HEK293 (cell line): ENCODE data around the gene ADAMTSL5.

Source experiments
- CTCF ChIA-PET: fragments of 350-600 bp; formaldehyde crosslinking; extraction: SDS; loops from one replicate; lab custom pipeline; 2021; ENCODE audit warnings: antibody characterized with exemption; lab: Yijun Ruan, JAX
- POLR2A ChIA-PET: fragments of 300-600 bp; formaldehyde crosslinking; extraction: SDS; loops from one replicate; lab custom pipeline; 2020; ENCODE audit warnings: antibody characterized with exemption, inconsistent platforms; lab: Yijun Ruan, JAX
- H3K27ac ChIP-seq: fragments of 200-500 bp; sonication (Bioruptor generic); 2 replicates; pipeline ENCODE4 v1.5.1; 2014; ENCODE audit warnings: low read depth, low read length, control low read depth, inconsistent platforms; ENCODE audit errors: extremely low read depth
- H3K36me3 ChIP-seq, 2 experiments: fragments of 200-500 bp in 1 of 2; sonication (Bioruptor generic) in 1 of 2; 1 replicate in 1 of 2; 2 replicates in 1 of 2; pipeline ENCODE4 v1.5.1; 2014 to 2017; ENCODE audit warnings: inconsistent platforms in 2 of 2, low read length in 2 of 2; ENCODE audit not compliant: control insufficient read depth in 2 of 2, insufficient read depth in 1 of 2
- H3K4me1 ChIP-seq: fragments of 200-500 bp; sonication (Bioruptor generic); 2 replicates; pipeline ENCODE4 v1.5.1; 2014; ENCODE audit warnings: mild to moderate bottlenecking, low read length, inconsistent platforms; ENCODE audit not compliant: control insufficient read depth, insufficient read depth
- H3K4me3 ChIP-seq: 2 replicates; pipeline ENCODE4 v1.5.1; 2011; ENCODE audit warnings: low read depth, mild to moderate bottlenecking, control low read depth, low read length, moderate library complexity
- H3K9me3 ChIP-seq: fragments of 200-500 bp; sonication (Bioruptor generic); 2 replicates; pipeline ENCODE4 v1.5.1; 2014; ENCODE audit warnings: low read depth, low read length, inconsistent platforms; ENCODE audit not compliant: control insufficient read depth, insufficient read depth
- HOXC10 ChIP-seq: sonication (generic); formaldehyde crosslinking; IDR thresholded peaks from 2 replicates; pipeline ENCODE4 v1.8.1; 2023; ENCODE audit warnings: mild to moderate bottlenecking, missing genetic modification reagents
- KLF7 ChIP-seq: fragments of 450-650 bp; formaldehyde crosslinking; IDR thresholded peaks from 2 replicates; pipeline ENCODE4 v1.5.1; 2016; ENCODE audit warnings: missing biosample characterization, missing genetic modification characterization, borderline replicate concordance
- SETDB1 ChIP-seq: IDR thresholded peaks from one replicate; pipeline ENCODE4 v1.6.1; 2017; ENCODE audit warnings: mild to moderate bottlenecking, low read length, moderate library complexity, mixed read lengths; ENCODE audit not compliant: insufficient read length
- ZBTB17 ChIP-seq: fragments of 450-650 bp; formaldehyde crosslinking; IDR thresholded peaks from 2 replicates; pipeline ENCODE4 v1.5.1; 2016; ENCODE audit warnings: missing biosample characterization, missing genetic modification characterization
- ZNF10 ChIP-seq: fragments of 450-650 bp; formaldehyde crosslinking; IDR thresholded peaks from 2 replicates; pipeline ENCODE4 v1.5.1; 2017; ENCODE audit warnings: missing biosample characterization, missing genetic modification characterization
- ZNF2 ChIP-seq: fragments of 450-650 bp; formaldehyde crosslinking; IDR thresholded peaks from 2 replicates; pipeline ENCODE4 v1.5.1; 2016; ENCODE audit warnings: missing biosample characterization, missing genetic modification characterization
- ZNF223 ChIP-seq: fragments of 450-650 bp; formaldehyde crosslinking; IDR thresholded peaks from 2 replicates; pipeline ENCODE4 v1.5.1; 2016; ENCODE audit warnings: missing biosample characterization, missing genetic modification characterization
- ZNF354C ChIP-seq: fragments of 450-650 bp; formaldehyde crosslinking; IDR thresholded peaks from 2 replicates; pipeline ENCODE4 v1.5.1; 2016; ENCODE audit warnings: missing biosample characterization, missing genetic modification characterization, low read depth, borderline replicate concordance
- ZNF433 ChIP-seq: fragments of 450-650 bp; formaldehyde crosslinking; IDR thresholded peaks from 2 replicates; pipeline ENCODE4 v1.5.1; 2016; ENCODE audit warnings: missing biosample characterization, missing genetic modification characterization, low read depth
- ZNF48 ChIP-seq: fragments of 450-650 bp; formaldehyde crosslinking; IDR thresholded peaks from 2 replicates; pipeline ENCODE4 v1.5.1; 2016; ENCODE audit warnings: missing biosample characterization, missing genetic modification characterization
- ZNF555 ChIP-seq: fragments of 450-650 bp; formaldehyde crosslinking; conservative IDR thresholded peaks from 2 replicates; pipeline ENCODE4 v1.5.1; 2017; ENCODE audit warnings: missing biosample characterization, mild to moderate bottlenecking, missing genetic modification characterization, inconsistent platforms
- ZNF629 ChIP-seq: fragments of 450-650 bp; formaldehyde crosslinking; IDR thresholded peaks from 2 replicates; pipeline ENCODE4 v1.5.1; 2017; ENCODE audit warnings: missing biosample characterization, missing genetic modification characterization
- ZNF707 ChIP-seq: fragments of 450-650 bp; formaldehyde crosslinking; IDR thresholded peaks from 2 replicates; pipeline ENCODE4 v1.5.1; 2016; ENCODE audit warnings: missing biosample characterization, missing genetic modification characterization
- ZNF830 ChIP-seq: fragments of 450-650 bp; IDR thresholded peaks from 2 replicates; pipeline ENCODE4 v1.5.0; 2018; ENCODE audit warnings: missing biosample characterization, missing genetic modification characterization, low read depth, mild to moderate bottlenecking, moderate library complexity
- TF ChIP-seq, protein P1 (sequence below): fragments of 450-650 bp; formaldehyde crosslinking; IDR thresholded peaks from 2 replicates; pipeline ENCODE4 v1.5.1; 2016; ENCODE audit warnings: missing biosample characterization, missing genetic modification characterization
- TF ChIP-seq, protein P2 (sequence below): IDR thresholded peaks from 2 replicates; pipeline ENCODE4 v1.6.1; 2011; ENCODE audit warnings: mild to moderate bottlenecking, low read depth, low read length, borderline replicate concordance
- TF ChIP-seq, protein P3 (sequence below): fragments of 450-650 bp; formaldehyde crosslinking; IDR thresholded peaks from 2 replicates; pipeline ENCODE4 v1.5.1; 2017; ENCODE audit warnings: missing biosample characterization, missing genetic modification characterization
- TF ChIP-seq, protein P4 (sequence below): fragments of 450-650 bp; formaldehyde crosslinking; IDR thresholded peaks from 2 replicates; pipeline ENCODE4 v1.5.1; 2017; ENCODE audit warnings: missing biosample characterization, mild to moderate bottlenecking, missing genetic modification characterization, moderate library complexity
- TF ChIP-seq, protein P5 (sequence below): fragments of 450-650 bp; formaldehyde crosslinking; IDR thresholded peaks from 2 replicates; pipeline ENCODE4 v1.5.1; 2016; ENCODE audit warnings: missing biosample characterization, missing genetic modification characterization
- TF ChIP-seq, protein P6 (sequence below): fragments of 450-650 bp; formaldehyde crosslinking; IDR thresholded peaks from 2 replicates; pipeline ENCODE4 v1.5.1; 2016; ENCODE audit warnings: missing biosample characterization, missing genetic modification characterization, borderline replicate concordance

The ADAMTSL5 gene

DNA sequence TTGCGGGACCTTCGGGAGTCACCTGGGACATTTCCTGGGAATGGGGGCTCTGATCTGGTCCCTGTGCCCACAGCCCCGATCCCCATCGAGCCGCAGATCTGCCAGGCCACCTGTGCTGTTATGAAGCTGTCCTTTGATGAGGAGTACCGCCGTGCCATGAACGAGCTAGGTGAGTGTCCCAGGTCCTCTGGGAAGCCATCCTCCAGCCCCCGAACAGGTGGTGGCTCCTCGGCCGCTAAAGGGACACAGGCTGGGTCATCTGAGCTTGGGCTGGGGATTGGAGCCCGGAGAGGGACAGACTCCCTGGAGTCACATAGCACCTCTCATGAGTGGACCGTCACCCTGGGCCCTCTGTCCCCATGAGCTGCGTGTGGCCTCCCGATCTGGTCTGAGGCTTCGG is 54.9 kb downstream of the ADAMTSL5 start:
- TF ChIP-seq SETDB1 (no peak), ZNF223 (tag by site-specific recombination) (no peak), ZNF354C (no peak), KLF7 (tag by site-specific recombination) (no peak), ZNF433 (tag by site-specific recombination) (no peak), ZNF48 (tag by site-specific recombination) (no peak)
- TF ChIP-seq, protein P1, sequence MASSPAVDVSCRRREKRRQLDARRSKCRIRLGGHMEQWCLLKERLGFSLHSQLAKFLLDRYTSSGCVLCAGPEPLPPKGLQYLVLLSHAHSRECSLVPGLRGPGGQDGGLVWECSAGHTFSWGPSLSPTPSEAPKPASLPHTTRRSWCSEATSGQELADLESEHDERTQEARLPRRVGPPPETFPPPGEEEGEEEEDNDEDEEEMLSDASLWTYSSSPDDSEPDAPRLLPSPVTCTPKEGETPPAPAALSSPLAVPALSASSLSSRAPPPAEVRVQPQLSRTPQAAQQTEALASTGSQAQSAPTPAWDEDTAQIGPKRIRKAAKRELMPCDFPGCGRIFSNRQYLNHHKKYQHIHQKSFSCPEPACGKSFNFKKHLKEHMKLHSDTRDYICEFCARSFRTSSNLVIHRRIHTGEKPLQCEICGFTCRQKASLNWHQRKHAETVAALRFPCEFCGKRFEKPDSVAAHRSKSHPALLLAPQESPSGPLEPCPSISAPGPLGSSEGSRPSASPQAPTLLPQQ (tag by site-specific recombination), result no peak
- TF ChIP-seq, protein P2, sequence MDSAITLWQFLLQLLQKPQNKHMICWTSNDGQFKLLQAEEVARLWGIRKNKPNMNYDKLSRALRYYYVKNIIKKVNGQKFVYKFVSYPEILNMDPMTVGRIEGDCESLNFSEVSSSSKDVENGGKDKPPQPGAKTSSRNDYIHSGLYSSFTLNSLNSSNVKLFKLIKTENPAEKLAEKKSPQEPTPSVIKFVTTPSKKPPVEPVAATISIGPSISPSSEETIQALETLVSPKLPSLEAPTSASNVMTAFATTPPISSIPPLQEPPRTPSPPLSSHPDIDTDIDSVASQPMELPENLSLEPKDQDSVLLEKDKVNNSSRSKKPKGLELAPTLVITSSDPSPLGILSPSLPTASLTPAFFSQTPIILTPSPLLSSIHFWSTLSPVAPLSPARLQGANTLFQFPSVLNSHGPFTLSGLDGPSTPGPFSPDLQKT, result no peak
- H3K27ac ChIP-seq, result no peak overlapping the region
- no peaks in the 10 kb centered on the region for H3K4me1 ChIP-seq
- CTCF ChIA-PET, result interaction anchor here (0.6 to 1.4 kb wide), 3 partner anchors 8 to 180 kb away, joined by 3 to 5 read pairs (median 4); no protein-coding TSS in a partner anchor
- H3K4me3 ChIP-seq, result no peak overlapping the region
- POLR2A ChIA-PET, result interaction anchor here (0.6 to 1.4 kb wide), 4 partner anchors 11 to 189 kb away, joined by 3 to 6 read pairs (median 4); partner anchors contain the start of gene CIRBP
- H3K36me3 ChIP-seq, result peaks cover 0 to 16% of the 10 kb centered on the region in 2 experiments; a peak in 1 of 3 replicates
- no peaks in the 10 kb centered on the region for H3K9me3 ChIP-seq

DNA sequence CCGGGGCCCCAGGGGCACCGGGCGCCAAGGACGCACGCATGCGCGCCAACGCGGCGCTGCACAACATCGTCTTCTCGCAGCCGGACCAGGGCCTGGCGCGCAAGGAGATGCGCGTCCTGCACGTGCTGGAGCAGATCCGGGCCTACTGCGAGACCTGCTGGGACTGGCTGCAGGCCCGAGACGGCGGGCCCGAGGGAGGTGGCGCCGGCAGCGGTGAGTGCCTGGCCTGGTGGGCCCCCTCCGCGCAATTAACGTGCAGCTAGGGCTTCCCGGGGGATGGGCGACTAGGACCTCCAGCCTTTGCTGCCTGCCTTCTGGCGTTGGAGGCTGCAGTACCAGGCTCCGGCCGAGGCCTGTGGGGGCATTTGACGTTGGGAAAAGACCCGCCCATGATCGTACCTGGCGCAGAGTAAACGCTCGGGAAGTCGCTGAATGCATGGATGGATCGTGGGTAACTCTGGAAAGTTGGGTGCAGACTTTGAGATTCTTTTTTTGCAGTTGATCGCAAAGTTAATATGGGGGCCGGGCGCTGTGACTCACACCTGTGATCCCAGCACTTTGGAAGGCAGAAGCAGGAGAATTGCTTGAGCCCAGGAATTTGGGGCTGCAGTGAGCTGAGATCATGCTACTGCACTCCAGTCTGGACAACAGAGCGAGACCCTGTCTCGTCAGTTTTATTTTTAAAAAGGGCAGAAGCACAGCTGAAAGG is 55.6 kb downstream of the ADAMTSL5 start:
- no peaks in the 10 kb centered on the region for H3K4me1 ChIP-seq
- POLR2A ChIA-PET, result interaction anchor here (0.6 to 1.4 kb wide), 3 partner anchors 12 to 188 kb away, joined by 4 to 6 read pairs (median 4); partner anchors contain the start of gene CIRBP
- CTCF ChIA-PET, result interaction anchor here (0.6 to 1.4 kb wide), 3 partner anchors 9 to 13 kb away, joined by 3 to 5 read pairs (median 4); no protein-coding TSS in a partner anchor

More for the DNA sequence above, 55.6 kb downstream of the ADAMTSL5 start:
- no peak overlapping the region for H3K27ac ChIP-seq
- H3K4me3 ChIP-seq, result no peak overlapping the region
- peaks cover 0 to 16% of the 10 kb centered on the region in 2 experiments; a peak in 1 of 3 replicates for H3K36me3 ChIP-seq
- no peaks in the 10 kb centered on the region for H3K9me3 ChIP-seq
- no peak for TF ChIP-seq ZNF555 (tag by site-specific recombination)
- TF ChIP-seq ZNF830 (tag by site-specific recombination), result no peak
- no peak for TF ChIP-seq KLF7 (tag by site-specific recombination)
- TF ChIP-seq ZNF10 (tag by site-specific recombination), result no peak
- TF ChIP-seq HOXC10 (CRISPR knock-in tag), result no peak
- no peak for TF ChIP-seq ZNF2 (tag by site-specific recombination)
- TF ChIP-seq ZBTB17 (tag by site-specific recombination), result no peak
- TF ChIP-seq ZNF707 (tag by site-specific recombination), result no peak
- TF ChIP-seq ZNF433 (tag by site-specific recombination), result no peak
- TF ChIP-seq ZNF629 (tag by site-specific recombination), result no peak
- TF ChIP-seq, protein P3, sequence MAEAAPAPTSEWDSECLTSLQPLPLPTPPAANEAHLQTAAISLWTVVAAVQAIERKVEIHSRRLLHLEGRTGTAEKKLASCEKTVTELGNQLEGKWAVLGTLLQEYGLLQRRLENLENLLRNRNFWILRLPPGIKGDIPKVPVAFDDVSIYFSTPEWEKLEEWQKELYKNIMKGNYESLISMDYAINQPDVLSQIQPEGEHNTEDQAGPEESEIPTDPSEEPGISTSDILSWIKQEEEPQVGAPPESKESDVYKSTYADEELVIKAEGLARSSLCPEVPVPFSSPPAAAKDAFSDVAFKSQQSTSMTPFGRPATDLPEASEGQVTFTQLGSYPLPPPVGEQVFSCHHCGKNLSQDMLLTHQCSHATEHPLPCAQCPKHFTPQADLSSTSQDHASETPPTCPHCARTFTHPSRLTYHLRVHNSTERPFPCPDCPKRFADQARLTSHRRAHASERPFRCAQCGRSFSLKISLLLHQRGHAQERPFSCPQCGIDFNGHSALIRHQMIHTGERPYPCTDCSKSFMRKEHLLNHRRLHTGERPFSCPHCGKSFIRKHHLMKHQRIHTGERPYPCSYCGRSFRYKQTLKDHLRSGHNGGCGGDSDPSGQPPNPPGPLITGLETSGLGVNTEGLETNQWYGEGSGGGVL (tag by site-specific recombination), result no peak
- TF ChIP-seq, protein P4, sequence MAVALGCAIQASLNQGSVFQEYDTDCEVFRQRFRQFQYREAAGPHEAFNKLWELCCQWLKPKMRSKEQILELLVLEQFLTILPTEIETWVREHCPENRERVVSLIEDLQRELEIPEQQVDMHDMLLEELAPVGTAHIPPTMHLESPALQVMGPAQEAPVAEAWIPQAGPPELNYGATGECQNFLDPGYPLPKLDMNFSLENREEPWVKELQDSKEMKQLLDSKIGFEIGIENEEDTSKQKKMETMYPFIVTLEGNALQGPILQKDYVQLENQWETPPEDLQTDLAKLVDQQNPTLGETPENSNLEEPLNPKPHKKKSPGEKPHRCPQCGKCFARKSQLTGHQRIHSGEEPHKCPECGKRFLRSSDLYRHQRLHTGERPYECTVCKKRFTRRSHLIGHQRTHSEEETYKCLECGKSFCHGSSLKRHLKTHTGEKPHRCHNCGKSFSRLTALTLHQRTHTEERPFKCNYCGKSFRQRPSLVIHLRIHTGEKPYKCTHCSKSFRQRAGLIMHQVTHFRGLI (tag by site-specific recombination), result no peak
- TF ChIP-seq, protein P5, sequence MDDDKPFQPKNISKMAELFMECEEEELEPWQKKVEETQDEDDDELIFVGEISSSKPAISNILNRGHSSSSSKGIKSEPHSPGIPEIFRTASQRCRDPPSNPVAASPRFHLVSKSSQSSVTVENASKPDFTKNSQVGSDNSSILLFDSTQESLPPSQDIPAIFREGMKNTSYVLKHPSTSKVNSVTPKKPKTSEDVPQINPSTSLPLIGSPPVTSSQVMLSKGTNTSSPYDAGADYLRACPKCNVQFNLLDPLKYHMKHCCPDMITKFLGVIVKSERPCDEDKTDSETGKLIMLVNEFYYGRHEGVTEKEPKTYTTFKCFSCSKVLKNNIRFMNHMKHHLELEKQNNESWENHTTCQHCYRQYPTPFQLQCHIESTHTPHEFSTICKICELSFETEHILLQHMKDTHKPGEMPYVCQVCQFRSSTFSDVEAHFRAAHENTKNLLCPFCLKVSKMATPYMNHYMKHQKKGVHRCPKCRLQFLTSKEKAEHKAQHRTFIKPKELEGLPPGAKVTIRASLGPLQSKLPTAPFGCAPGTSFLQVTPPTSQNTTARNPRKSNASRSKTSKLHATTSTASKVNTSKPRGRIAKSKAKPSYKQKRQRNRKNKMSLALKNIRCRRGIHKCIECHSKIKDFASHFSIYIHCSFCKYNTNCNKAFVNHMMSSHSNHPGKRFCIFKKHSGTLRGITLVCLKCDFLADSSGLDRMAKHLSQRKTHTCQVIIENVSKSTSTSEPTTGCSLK, result no peak
- TF ChIP-seq, protein P6, sequence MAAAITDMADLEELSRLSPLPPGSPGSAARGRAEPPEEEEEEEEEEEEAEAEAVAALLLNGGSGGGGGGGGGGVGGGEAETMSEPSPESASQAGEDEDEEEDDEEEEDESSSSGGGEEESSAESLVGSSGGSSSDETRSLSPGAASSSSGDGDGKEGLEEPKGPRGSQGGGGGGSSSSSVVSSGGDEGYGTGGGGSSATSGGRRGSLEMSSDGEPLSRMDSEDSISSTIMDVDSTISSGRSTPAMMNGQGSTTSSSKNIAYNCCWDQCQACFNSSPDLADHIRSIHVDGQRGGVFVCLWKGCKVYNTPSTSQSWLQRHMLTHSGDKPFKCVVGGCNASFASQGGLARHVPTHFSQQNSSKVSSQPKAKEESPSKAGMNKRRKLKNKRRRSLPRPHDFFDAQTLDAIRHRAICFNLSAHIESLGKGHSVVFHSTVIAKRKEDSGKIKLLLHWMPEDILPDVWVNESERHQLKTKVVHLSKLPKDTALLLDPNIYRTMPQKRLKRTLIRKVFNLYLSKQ (tag by site-specific recombination), result no peak
